Cardiac muscle cell (in vitro differentiated cells and primary cell): ENCODE measurements around the gene LYL1. TPM values are rescaled to one million over a fixed set of nuclear protein-coding genes. Genes with fewer than 3 reads are reported as not detected.

Experiments used
- DNase-seq, 2 donors: peaks; one replicate each; pipeline versions ENCODE4 v3.0.0 to v3.0.0-alpha.2; 2010 to 2017; ENCODE audit warnings: low read depth in 1 of 2, low spot score in 1 of 2
- H3K27ac ChIP-seq: fragments of 200-600 bp; sonication (generic); 2 replicates; pipeline ENCODE4 v1.5.1; 2016
- H3K27me3 ChIP-seq: fragments of 200-600 bp; sonication (generic); 2 replicates; pipeline ENCODE4 v1.6.0; 2016; ENCODE audit warnings: control low read depth
- H3K36me3 ChIP-seq: fragments of 200-600 bp; sonication (generic); 2 replicates; pipeline ENCODE4 v1.5.1; 2016; ENCODE audit warnings: control low read depth
- H3K4me1 ChIP-seq: fragments of 200-600 bp; sonication (generic); 2 replicates; pipeline ENCODE4 v1.8.1; 2017; ENCODE audit warnings: low read depth, mild to moderate bottlenecking, mixed run types
- H3K4me3 ChIP-seq: fragments of 200-600 bp; sonication (generic); 2 replicates; pipeline ENCODE4 v1.5.1; 2016; ENCODE audit warnings: mild to moderate bottlenecking
- H3K9me3 ChIP-seq: fragments of 200-600 bp; sonication (generic); 2 replicates; pipeline ENCODE4 v1.5.1; 2017; ENCODE audit warnings: low read depth, mild to moderate bottlenecking, control low read depth
- polyA plus RNA-seq: library from polyadenylated mRNA; unstranded; fragments of >200 nt; fragmentation: Nextera tagmentation; extraction: Ambion mirVana; gene quantifications from 2 replicates; pipeline ENCODE4 v1.2.1, GENCODE V29; 2016
- total RNA-seq: library from RNA; depleted of rRNA; stranded (reverse); fragments of >200 nt; gene quantifications from 2 replicates; pipeline ENCODE4 v1.2.3, GENCODE V29; 2016
- TF ChIP-seq, protein P1 (sequence below): IDR thresholded peaks from 2 replicates; pipeline ENCODE4 v1.5.1; 2012; ENCODE audit warnings: low read depth, mild to moderate bottlenecking, low read length

LYL1 gene
- total and polyA plus RNA-seq, 2 experiments from 2014 or later: 4.6 to 5.6 TPM

DNA sequence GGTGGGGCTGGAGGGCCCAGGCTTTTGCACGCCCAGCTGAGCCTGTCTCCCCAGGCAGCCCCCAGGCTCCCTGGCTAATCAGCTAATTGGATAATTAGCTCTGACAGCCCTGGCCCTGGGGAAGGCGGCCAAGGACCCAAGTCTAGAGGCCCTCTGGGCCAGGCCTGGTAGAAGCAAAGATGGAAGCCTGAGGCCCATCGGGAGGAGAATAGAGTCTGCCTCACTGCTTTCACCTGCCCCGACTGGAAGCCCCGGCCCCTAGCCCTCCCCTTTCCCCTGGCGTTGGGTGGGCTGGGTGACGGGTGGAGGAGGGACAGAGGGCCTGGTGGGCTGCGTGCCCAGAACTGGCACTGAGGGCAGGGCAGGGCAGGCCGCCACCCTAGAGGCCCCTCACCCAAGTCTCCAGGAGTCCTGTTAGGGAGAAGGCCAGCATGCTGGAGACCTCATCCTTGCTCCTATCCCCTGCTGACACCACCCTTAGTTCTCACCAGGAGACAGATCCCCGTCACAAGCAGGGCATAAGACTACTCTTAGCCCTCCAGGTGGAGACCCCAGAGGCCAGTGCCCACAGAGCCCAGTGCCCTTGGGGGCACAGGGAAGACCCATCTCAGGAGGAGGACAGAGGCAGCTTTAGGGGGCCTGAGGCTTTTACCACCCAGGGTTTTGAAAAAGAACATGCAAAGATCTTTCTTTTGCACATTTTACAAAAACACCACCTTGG lies 12.0 kb downstream of the LYL1 start:
- TF ChIP-seq, protein P1, sequence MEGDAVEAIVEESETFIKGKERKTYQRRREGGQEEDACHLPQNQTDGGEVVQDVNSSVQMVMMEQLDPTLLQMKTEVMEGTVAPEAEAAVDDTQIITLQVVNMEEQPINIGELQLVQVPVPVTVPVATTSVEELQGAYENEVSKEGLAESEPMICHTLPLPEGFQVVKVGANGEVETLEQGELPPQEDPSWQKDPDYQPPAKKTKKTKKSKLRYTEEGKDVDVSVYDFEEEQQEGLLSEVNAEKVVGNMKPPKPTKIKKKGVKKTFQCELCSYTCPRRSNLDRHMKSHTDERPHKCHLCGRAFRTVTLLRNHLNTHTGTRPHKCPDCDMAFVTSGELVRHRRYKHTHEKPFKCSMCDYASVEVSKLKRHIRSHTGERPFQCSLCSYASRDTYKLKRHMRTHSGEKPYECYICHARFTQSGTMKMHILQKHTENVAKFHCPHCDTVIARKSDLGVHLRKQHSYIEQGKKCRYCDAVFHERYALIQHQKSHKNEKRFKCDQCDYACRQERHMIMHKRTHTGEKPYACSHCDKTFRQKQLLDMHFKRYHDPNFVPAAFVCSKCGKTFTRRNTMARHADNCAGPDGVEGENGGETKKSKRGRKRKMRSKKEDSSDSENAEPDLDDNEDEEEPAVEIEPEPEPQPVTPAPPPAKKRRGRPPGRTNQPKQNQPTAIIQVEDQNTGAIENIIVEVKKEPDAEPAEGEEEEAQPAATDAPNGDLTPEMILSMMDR: no peak
- DNase-seq: no peak
- Histone ChIP-seq H3K27ac (no peak overlapping the region), H3K27me3 (peaks cover 82% of the 10 kb centered on the region), H3K36me3 (no peaks in the 10 kb centered on the region), H3K4me3 (no peak overlapping the region), H3K4me1 (peaks cover 3% of the 10 kb centered on the region), H3K9me3 (no peaks in the 10 kb centered on the region)

DNA sequence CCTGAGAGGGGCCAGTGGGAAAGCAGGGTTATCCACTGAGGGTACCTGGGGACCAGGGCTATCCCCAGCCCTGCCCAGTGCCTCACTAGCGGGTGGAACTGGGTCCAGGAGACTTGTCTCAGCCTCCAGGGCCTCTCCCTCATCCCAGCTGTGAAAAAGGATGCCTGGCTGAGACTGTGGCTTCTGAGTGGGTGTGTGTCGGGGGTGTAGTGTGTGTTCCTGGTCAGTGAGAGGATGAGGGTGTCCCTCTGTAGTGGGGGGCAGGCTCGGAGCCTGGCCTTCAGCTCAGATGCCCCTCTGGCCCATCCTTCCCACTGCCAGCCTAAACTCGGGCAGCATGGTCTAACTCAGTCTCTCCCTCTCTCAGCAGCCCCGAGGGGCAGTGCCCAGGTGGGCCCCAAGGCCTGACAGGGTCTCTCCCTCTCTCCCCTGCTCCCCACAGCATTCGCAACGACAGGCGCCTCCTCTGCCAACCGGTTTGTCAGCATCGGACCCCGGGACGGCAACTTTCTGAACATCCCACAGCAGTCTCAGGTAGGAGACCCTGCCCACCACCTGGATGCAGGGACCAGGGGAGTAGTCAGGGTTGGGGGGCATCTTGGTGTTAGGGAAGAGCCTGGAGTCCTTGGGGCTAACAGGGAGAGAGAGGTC lies 12.7 kb downstream of the LYL1 start:
- peaks cover 75% of the 10 kb centered on the region for H3K27me3 ChIP-seq
- TF ChIP-seq, protein P1: no peak
- no peak overlapping the region for H3K27ac ChIP-seq
- H3K9me3 ChIP-seq: no peaks in the 10 kb centered on the region
- no peaks in the 10 kb centered on the region for H3K36me3 ChIP-seq
- DNase-seq: no peak
- no peaks in the 10 kb centered on the region for H3K4me1 ChIP-seq
- no peak overlapping the region for H3K4me3 ChIP-seq

DNA sequence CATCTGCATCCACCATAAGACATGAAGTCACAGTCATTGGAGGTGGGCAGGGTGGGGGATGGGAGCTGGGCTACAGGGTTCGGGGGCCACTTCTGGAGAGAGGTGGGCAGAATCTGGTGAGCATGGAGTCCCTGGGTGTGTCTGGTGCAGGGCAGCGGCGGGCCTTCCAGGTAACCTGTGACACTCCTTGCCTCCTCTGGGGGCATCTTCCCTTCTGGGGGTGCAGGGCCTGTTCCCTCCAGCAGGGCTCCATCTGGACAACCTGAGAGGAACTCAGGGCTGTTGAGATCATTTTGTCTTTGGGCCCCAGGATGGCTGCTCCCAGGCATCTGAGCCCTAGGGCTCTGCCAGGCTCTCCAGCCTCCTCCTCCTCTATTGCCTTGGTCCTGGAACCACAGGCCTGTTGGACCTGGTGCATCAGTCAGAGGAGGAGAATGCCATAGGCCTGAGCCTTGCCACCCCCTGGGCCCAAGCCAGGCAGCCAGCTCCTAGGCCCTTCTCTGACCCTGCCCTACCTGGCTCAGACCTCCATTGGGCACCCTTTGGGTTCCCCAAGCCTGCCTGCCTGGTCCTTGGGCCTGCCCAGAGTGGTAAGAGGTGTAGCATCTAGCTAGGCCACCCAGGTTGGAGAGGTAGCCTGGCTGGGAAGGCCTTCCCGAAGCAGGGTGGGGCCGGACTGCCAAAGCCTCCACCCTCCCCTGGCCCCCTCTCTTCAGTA lies 13.4 kb downstream of the LYL1 start:
- Histone ChIP-seq H3K4me3 (no peak overlapping the region), H3K9me3 (no peaks in the 10 kb centered on the region), H3K36me3 (no peaks in the 10 kb centered on the region), H3K27me3 (peaks cover 68% of the 10 kb centered on the region), H3K4me1 (no peaks in the 10 kb centered on the region), H3K27ac (no peak overlapping the region)
- TF ChIP-seq, protein P1: peak; percentile 20
- DNase-seq: no peak

DNA sequence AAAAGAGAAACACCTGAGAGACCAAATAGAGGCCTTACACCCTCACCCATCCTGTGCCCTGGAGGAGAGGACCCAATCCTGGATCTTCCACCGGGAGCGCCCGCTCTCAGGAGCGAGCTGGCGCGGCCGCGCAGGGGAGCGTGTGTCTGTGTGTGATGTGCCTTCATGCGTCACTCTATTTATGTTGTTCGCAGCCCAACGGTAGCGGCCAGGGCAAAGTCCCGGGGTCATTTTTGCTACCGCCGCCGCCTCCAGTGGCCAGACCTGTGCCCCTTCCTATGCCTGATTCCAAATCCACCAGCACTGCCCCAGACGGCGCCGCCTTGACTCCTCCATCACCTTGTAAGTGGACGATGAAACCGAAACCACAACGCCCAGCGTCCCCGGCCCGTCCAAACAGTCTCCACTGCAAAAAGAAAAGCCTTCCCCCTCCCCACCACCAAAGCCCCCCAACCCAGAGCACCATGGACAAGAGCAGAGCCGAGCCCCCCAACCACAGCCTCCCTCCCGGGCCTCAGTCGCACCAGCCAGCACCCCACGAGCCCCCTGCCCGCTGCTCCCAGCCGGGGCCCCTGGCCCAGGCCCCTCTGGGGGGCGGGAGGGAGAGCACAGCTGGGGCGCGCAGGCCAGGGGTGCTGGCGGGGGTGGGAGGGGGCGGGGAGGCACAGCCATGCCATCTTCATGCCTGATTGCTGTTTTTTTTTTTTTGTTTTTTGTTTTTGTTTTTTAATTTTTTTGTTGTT lies 14.7 kb downstream of the LYL1 start:
- Histone ChIP-seq H3K4me1 (no peaks in the 10 kb centered on the region), H3K27ac (no peak overlapping the region), H3K4me3 (no peak overlapping the region), H3K27me3 (peaks cover 66% of the 10 kb centered on the region), H3K9me3 (no peaks in the 10 kb centered on the region), H3K36me3 (no peaks in the 10 kb centered on the region)
- TF ChIP-seq, protein P1: no peak
- DNase-seq: no peak

DNA sequence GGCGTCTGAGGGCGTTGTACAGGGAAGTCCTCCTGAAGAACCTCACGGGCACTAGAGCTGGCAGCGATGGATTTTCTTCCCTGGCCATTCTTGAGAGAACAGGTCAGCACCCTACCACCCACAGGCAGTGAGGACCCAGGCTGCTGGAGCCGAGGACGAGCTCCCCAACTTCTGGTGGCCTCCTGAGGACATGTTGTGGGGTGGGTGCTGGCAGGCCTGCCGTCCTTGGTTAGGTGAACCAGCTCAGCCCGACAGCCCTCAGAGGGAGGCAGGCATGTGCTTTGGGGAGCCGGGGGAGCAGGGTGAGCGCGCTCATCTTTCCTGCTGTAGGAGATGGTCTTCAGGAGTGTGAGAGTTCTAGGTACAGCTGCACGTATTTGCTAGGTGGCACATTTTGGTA lies 15.4 kb downstream of the LYL1 start:
- Histone ChIP-seq H3K27ac (no peak overlapping the region), H3K27me3 (peaks cover 60% of the 10 kb centered on the region), H3K4me1 (no peaks in the 10 kb centered on the region), H3K36me3 (no peaks in the 10 kb centered on the region), H3K4me3 (no peak overlapping the region), H3K9me3 (no peaks in the 10 kb centered on the region)
- TF ChIP-seq, protein P1: no peak
- no peak for DNase-seq
